GM12878 (cell line): ENCODE data around the gene MYCN. TPM values are rescaled to one million over a fixed set of nuclear protein-coding genes. Genes with fewer than 3 reads are reported as not detected.

Source experiments
- ATAC-seq: fragments of 200-7000 bp; cut with Tn5 transposase; 3 replicates; pipeline ENCODE4 v1.9.1; 2020; ENCODE audit warnings: mild to moderate bottlenecking, moderate library complexity
- BruUV-seq: library from RNA; stranded (reverse); fragments of 400-500 nt; replicated peaks from 2 replicates; lab custom pipeline; 2021; lab: Mats Ljungman, UMichigan
- CTCF ChIA-PET: fragments of 300-600 bp; sonication (Branson Sonifier 250); formaldehyde crosslinking; extraction: SDS; loops from one replicate; lab custom pipeline; 2021; ENCODE audit warnings: inconsistent platforms; lab: Yijun Ruan, JAX
- POLR2A ChIA-PET: fragments of 350-600 bp; formaldehyde crosslinking; extraction: SDS; loops from one replicate; lab custom pipeline; 2021; ENCODE audit warnings: inconsistent platforms; lab: Charles Lee
- RAD21 ChIA-PET: fragments of 300-600 bp; sonication (Branson Sonifier 250); formaldehyde crosslinking; loops from one replicate; lab custom pipeline; 2023; ENCODE audit warnings: antibody characterized with exemption; ENCODE audit not compliant: unreplicated experiment; lab: Charles Lee
- SMC1A ChIA-PET: fragments of 300-600 bp; sonication (Branson Sonifier 250); formaldehyde crosslinking; loops from one replicate; lab custom pipeline; 2023; ENCODE audit not compliant: unreplicated experiment, uncharacterized antibody; lab: Charles Lee
- DNase-seq: peaks from one replicate; pipeline ENCODE4 v3.0.0-alpha.2; 2011; ENCODE audit warnings: low read depth, low spot score
- FAIRE-seq: peaks from 3 replicates; lab custom pipeline; 2011; peaks lifted over from hg19 to GRCh38; lab: Jason Lieb, UNC
- H2AFZ ChIP-seq: 2 replicates; pipeline ENCODE4 v1.6.0; 2011; ENCODE audit warnings: low read depth, low read length, control low read depth; ENCODE audit not compliant: control insufficient read depth
- H3K27ac ChIP-seq: 2 replicates; pipeline ENCODE4 v1.5.1; 2011; ENCODE audit warnings: control low read depth; ENCODE audit not compliant: control insufficient read depth, insufficient read depth
- H3K27me3 ChIP-seq, 2 experiments: replicated peaks in 1 of 2; 2 replicates each; pipeline versions ENCODE4 v1.6.0 to v1.6.1; 2011; ENCODE audit warnings: low read length in 1 of 2; ENCODE audit not compliant: control insufficient read depth in 2 of 2, insufficient read depth in 2 of 2
- H3K36me3 ChIP-seq, 2 experiments: 2 replicates each; pipeline ENCODE4 v1.5.1; 2011; ENCODE audit warnings: low read length in 1 of 2; ENCODE audit not compliant: control insufficient read depth in 2 of 2, insufficient read depth in 2 of 2
- H3K4me1 ChIP-seq: 2 replicates; pipeline ENCODE4 v1.6.1; 2011; ENCODE audit warnings: mild to moderate bottlenecking, low read length, moderate library complexity, mixed read lengths; ENCODE audit not compliant: control insufficient read depth, insufficient read depth
- H3K4me2 ChIP-seq: 2 replicates; pipeline ENCODE4 v1.6.0; 2011; ENCODE audit warnings: control low read depth; ENCODE audit not compliant: control insufficient read depth, insufficient read depth
- H3K4me3 ChIP-seq: fragments of 200-600 bp; sonication (generic); 2 replicates; pipeline ENCODE4 v1.5.1; 2016
- H3K79me2 ChIP-seq: 2 replicates; pipeline ENCODE4 v1.6.0; 2011; ENCODE audit warnings: low read length; ENCODE audit not compliant: control insufficient read depth, insufficient read depth
- H3K9ac ChIP-seq: 2 replicates; pipeline ENCODE4 v1.8.0; 2011; ENCODE audit warnings: low read length, control low read depth, mixed read lengths; ENCODE audit not compliant: control insufficient read depth, insufficient read depth
- H3K9me3 ChIP-seq: replicated peaks from 3 replicates; pipeline ENCODE4 v1.5.1; 2011; ENCODE audit warnings: mild to moderate bottlenecking, low read length; ENCODE audit not compliant: control insufficient read depth, insufficient read depth
- H4K20me1 ChIP-seq: 2 replicates; pipeline ENCODE4 v1.6.0; 2011; ENCODE audit not compliant: control insufficient read depth, insufficient read depth
- BHLHE40 ChIP-seq, 2 experiments: fragments of 450-650 bp in 1 of 2; IDR thresholded peaks; 2 replicates each; pipeline ENCODE4 v1.6.1; 2011 to 2017; ENCODE audit warnings: low read depth in 2 of 2, borderline replicate concordance in 1 of 2, improper control_type of control experiment in 1 of 2, low read length in 1 of 2, mild to moderate bottlenecking in 1 of 2
- BRCA1 ChIP-seq: IDR thresholded peaks from 2 replicates; pipeline ENCODE4 v1.6.1; 2011; ENCODE audit warnings: low read depth, low read length, improper control_type of control experiment
- CHD1 ChIP-seq: IDR thresholded peaks from 2 replicates; pipeline ENCODE4 v1.6.1; 2012; ENCODE audit warnings: low read depth, low read length, improper control_type of control experiment
- CHD2 ChIP-seq: IDR thresholded peaks from 2 replicates; pipeline ENCODE4 v1.6.1; 2011; ENCODE audit warnings: low read depth, low read length, improper control_type of control experiment, borderline replicate concordance
- E2F8 ChIP-seq: fragments of 450-650 bp; IDR thresholded peaks from 2 replicates; pipeline ENCODE4 v1.6.1; 2018; ENCODE audit warnings: mild to moderate bottlenecking, low read depth, moderate library complexity; ENCODE audit not compliant: partially characterized antibody
- EED ChIP-seq: sonication (generic); IDR thresholded peaks from 2 replicates; pipeline ENCODE4 v1.6.1; 2016; ENCODE audit warnings: antibody characterized with exemption, low read depth
- ESRRA ChIP-seq: IDR thresholded peaks from 2 replicates; pipeline ENCODE4 v1.6.1; 2012; ENCODE audit warnings: mild to moderate bottlenecking, low read length, improper control_type of control experiment
- ETV6 ChIP-seq, 2 experiments: fragments of 450-650 bp in 1 of 2; IDR thresholded peaks in 1 of 2; conservative IDR thresholded peaks in 1 of 2; 2 replicates each; pipeline ENCODE4 v1.6.1; 2014; ENCODE audit warnings: antibody characterized with exemption in 1 of 2, borderline replicate concordance in 1 of 2, low read depth in 1 of 2, mild to moderate bottlenecking in 1 of 2, moderate library complexity in 1 of 2
- HDAC2 ChIP-seq: fragments of 200-600 bp; sonication (generic); IDR thresholded peaks from 2 replicates; pipeline ENCODE4 v1.6.1; 2017
- HDAC6 ChIP-seq: fragments of 200-600 bp; sonication (generic); IDR thresholded peaks from one replicate; pipeline ENCODE4 v1.8.0; 2017; ENCODE audit warnings: antibody characterized with exemption; ENCODE audit not compliant: unreplicated experiment
- JUNB ChIP-seq: IDR thresholded peaks from 2 replicates; pipeline ENCODE4 v1.6.1; 2016; ENCODE audit warnings: antibody characterized with exemption, mild to moderate bottlenecking
- LARP7 ChIP-seq: fragments of 450-650 bp; IDR thresholded peaks from 2 replicates; pipeline ENCODE4 v1.6.1; 2017; ENCODE audit warnings: mild to moderate bottlenecking
- SMARCA5 ChIP-seq: fragments of 450-650 bp; IDR thresholded peaks from 2 replicates; pipeline ENCODE4 v1.6.1; 2017; ENCODE audit warnings: mild to moderate bottlenecking
- ZBTB40 ChIP-seq: fragments of 450-650 bp; IDR thresholded peaks from 2 replicates; pipeline ENCODE4 v1.6.1; 2016; ENCODE audit warnings: mild to moderate bottlenecking, moderate library complexity, borderline replicate concordance
- ZNF217 ChIP-seq: fragments of 450-650 bp; IDR thresholded peaks from 2 replicates; pipeline ENCODE4 v1.6.1; 2017; ENCODE audit warnings: antibody characterized with exemption, mild to moderate bottlenecking
- ZNF274 ChIP-seq: IDR thresholded peaks from one replicate; pipeline ENCODE4 v1.8.0; 2011; ENCODE audit not compliant: insufficient read length, insufficient read depth
- WGBS: methylation state at CpG from one replicate; pipeline ENCODE4 v1.1.6; 2016; ENCODE audit warnings: low lambda C conversion rate; ENCODE audit not compliant: insufficient replicate concordance, insufficient coverage; ENCODE audit errors: missing lambda C conversion rate; 5-methylcytosine and 5-hydroxymethylcytosine counted together
- in situ Hi-C: fragments of 300-500 bp; cut with MboI; formaldehyde crosslinking; loops from 9 replicates; pipeline ENCODE4 v1.14.3; 2018; ENCODE audit warnings: mixed read lengths
- intact Hi-C: fragments of 100-400 bp; cut with micrococcal nuclease; formaldehyde crosslinking; loops from one replicate; pipeline ENCODE4 v1.14.2; 2022; ENCODE audit not compliant: unreplicated experiment
- polyA plus RNA-seq, 11 experiments: library from polyadenylated mRNA; depleted of rRNA in 4 of 11; unstranded in 6 of 11; stranded (reverse) in 5 of 11; fragments of >200 nt; fragmentation: Nextera tagmentation in 4 of 11; fragmentation: Illumina TruSeq in 1 of 11; extraction: Ambion mirVana in 4 of 11; extraction: Trizol in 1 of 11; gene quantifications; 1 replicate in 1 of 11; 2 replicates in 10 of 11; pipeline versions ENCODE4 v1.2.1 to v1.2.3, GENCODE V29; 2011 to 2016; ENCODE audit warnings: inconsistent platforms in 2 of 11, missing spikeins in 2 of 11, low read depth in 1 of 11
- total RNA-seq, 4 experiments: library from RNA; depleted of rRNA in 3 of 4; stranded (reverse); fragments of >200 nt in 3 of 4; fragmentation: Illumina TruSeq in 1 of 4; extraction: Trizol in 1 of 4; gene quantifications; 2 replicates each; pipeline versions ENCODE4 v1.2.1 to v1.2.3, GENCODE V29; 2013 to 2021

The MYCN gene
- total and polyA plus RNA-seq, 10 of the 15 experiments (the other 5 are each of a cell fraction or from before 2014, with no cell fraction given), result not detected

- POLR2A ChIA-PET, result no interaction called here
- no peak overlapping the region for H3K4me2 ChIP-seq
- ATAC-seq (no peak), FAIRE-seq (no peak), DNase-seq (no peak)
- H4K20me1 ChIP-seq, result no peaks in the 10 kb centered on the region
- WGBS, result 6% methylated on average over 5 of the region's 5 CpGs
- SMC1A ChIA-PET, result no interaction called here
- H3K36me3 ChIP-seq, result no peaks in the 10 kb centered on the region
- no peak overlapping the region for H2AFZ ChIP-seq
- RAD21 ChIA-PET, result no interaction called here
- no peaks in the 10 kb centered on the region for H3K4me1 ChIP-seq
- CTCF ChIA-PET, result no interaction called here
- H3K27me3 ChIP-seq, result no peaks in the 10 kb centered on the region
- TF ChIP-seq ETV6 (conservative IDR thresholded peaks at IDR 0.05 in 1 of 2, IDR thresholded peaks at IDR 0.05 in 1 of 2; ENCODE audit: borderline replicate concordance in 1 of 2, low read depth in 1 of 2), result no peak
- no peak for TF ChIP-seq BHLHE40 (IDR thresholded peaks at IDR 0.05; ENCODE audit: borderline replicate concordance in 1 of 2, low read depth in 2 of 2, low read length in 1 of 2)
- TF ChIP-seq CHD1, result no peak
- no peak for TF ChIP-seq SMARCA5
- TF ChIP-seq E2F8, result no peak
- no peak for TF ChIP-seq ZNF217
- TF ChIP-seq EED, result no peak
- no peak for TF ChIP-seq ZNF274
- no peak for TF ChIP-seq LARP7
- TF ChIP-seq CHD2, result no peak
- TF ChIP-seq BRCA1, result no peak
- TF ChIP-seq ZBTB40, result no peak
- TF ChIP-seq JUNB, result no peak
- TF ChIP-seq HDAC6, result no peak
- TF ChIP-seq ESRRA, result no peak
- TF ChIP-seq HDAC2, result no peak
- H3K4me3 ChIP-seq, result no peak overlapping the region
- H3K9me3 ChIP-seq, result no peaks in the 10 kb centered on the region
- no peaks in the 10 kb centered on the region for H3K79me2 ChIP-seq
- intact Hi-C loops, result no loop called here
- H3K9ac ChIP-seq, result no peak overlapping the region
- BruUV-seq, result no TSS peak
- in situ Hi-C loops, result no loop called here
- H3K27ac ChIP-seq, result no peak overlapping the region
Observed at GRCh38 chr2:15974565-15975260, 34.4 kb downstream of the MYCN start.
